Stimulated activated CD8-positive, alpha-beta memory T cell treated with anti-CD3 and anti-CD28 coated beads, Interleukin-15, amount 100 ng/mL, for 24 hours (primary cell): ENCODE data around the gene PLCXD1.
"Not testable (repeated sequence)": the region's sequence is repeated elsewhere in the genome, so short reads cannot be mapped to it uniquely, and the experiment has no call there.

ENCODE experiments used
- DNase-seq: peaks from one replicate; pipeline ENCODE4 v3.0.0-alpha.2; 2020; ENCODE audit warnings: low read depth

The PLCXD1 gene

GRCh38 chrX:262381-262909 is 18.7 kb upstream of the PLCXD1 start:
- DNase-seq = no peak

GRCh38 chrX:264006-264405 is 17.2 kb upstream of the PLCXD1 start:
- not testable (repeated sequence) for DNase-seq

- no peak for DNase-seq
These were observed 16.3 kb upstream of the PLCXD1 start for GRCh38 chrX:264634-265455.

- no peak for DNase-seq
These were observed 15.7 kb upstream of the PLCXD1 start for GRCh38 chrX:265502-265901.

- DNase-seq = no peak
These were observed 13.4 kb upstream of the PLCXD1 start for GRCh38 chrX:267771-268261.

GRCh38 chrX:270848-271367 is 10.3 kb upstream of the PLCXD1 start:
- DNase-seq = no peak

GRCh38 chrX:274904-275475 is 6.2 kb upstream of the PLCXD1 start:
- no peak for DNase-seq

GRCh38 chrX:275476-275966 is 5.7 kb upstream of the PLCXD1 start:
- DNase-seq = no peak

GRCh38 chrX:275967-276580 is 5.1 kb upstream of the PLCXD1 start:
- no peak for DNase-seq

- no peak for DNase-seq
These were observed 4.5 kb upstream of the PLCXD1 start for GRCh38 chrX:276581-277201.

GRCh38 chrX:279757-280604 is 1.2 kb upstream of the PLCXD1 start:
- not testable (repeated sequence) for DNase-seq

- not testable (repeated sequence) for DNase-seq
These were observed 459 bp upstream of the PLCXD1 start for GRCh38 chrX:280722-281121.

GRCh38 chrX:282000-282681 is 960 bp downstream of the PLCXD1 start:
- DNase-seq = not testable (repeated sequence)

- DNase-seq = peak; percentile 62
These were observed 2.1 kb downstream of the PLCXD1 start for GRCh38 chrX:283115-283845.

- DNase-seq = no peak
These were observed 4.0 kb downstream of the PLCXD1 start for GRCh38 chrX:285076-285677.

- DNase-seq = no peak
These were observed 6.5 kb downstream of the PLCXD1 start for GRCh38 chrX:287670-288069.

- DNase-seq = no peak
These were observed 7.4 kb downstream of the PLCXD1 start for GRCh38 chrX:288561-288991.

GRCh38 chrX:290476-291166 is 9.4 kb downstream of the PLCXD1 start:
- no peak for DNase-seq
